A549 treated with DMSO at 1 μM for 4 hours (cell line): ENCODE data around the gene FARP1. TPM values are rescaled to one million over a fixed set of nuclear protein-coding genes. Genes with fewer than 3 reads are reported as not detected.

Source experiments
- total RNA-seq: library from RNA; stranded (reverse); fragments of 200-300 nt; extraction: Qiagen RNA extraction; gene quantifications from 5 replicates; pipeline ENCODE4 v1.2.3, GENCODE V29; 2022; ENCODE audit warnings: low read depth

The FARP1 gene
- total RNA-seq = 9.2 to 14.1 TPM (median 9.7 TPM) in 5 replicates

GRCh38 chr13:98142380-98143156, at the start of gene FARP1:
FARP1 (plus strand) TSS chr13:98143094; CDS start chr13:98213243, 70,149 bp downstream.

GRCh38 chr13:98176777-98177608, 34.1 kb downstream of the FARP1 start, which contains the start of gene RNF113B:
RNF113B (minus strand) TSS chr13:98177269; CDS start chr13:98177236, 33 bp downstream.

Other genes starting within 250 kb of the FARP1 start
- gene IPO5, start 189.4 kb upstream of the FARP1 start, total RNA-seq = 81.9 to 106 TPM (median 100 TPM) in 5 replicates
- not detected in 5 replicates for gene RNF113B, start 34.2 kb downstream of the FARP1 start, total RNA-seq